CD4-positive, alpha-beta T cell (primary cell): ENCODE results near the gene VSIG4. TPM values are rescaled to one million over a fixed set of nuclear protein-coding genes. Genes with fewer than 3 reads are reported as not detected.
"Not testable (repeated sequence)": the region's sequence is repeated elsewhere in the genome, so short reads cannot be mapped to it uniquely, and the experiment has no call there.

Source experiments
- ATAC-seq: fragments of 200-7000 bp; cut with Tn5 transposase; one replicate; pipeline ENCODE4 v1.10.0; 2022; ENCODE audit warnings: mild to moderate bottlenecking; ENCODE audit not compliant: poor library complexity
- CTCF ChIA-PET: fragments of 350-600 bp; sonication (Branson Sonifier 250); formaldehyde crosslinking; loops from one replicate; lab custom pipeline; 2021; ENCODE audit warnings: antibody characterized with exemption, inconsistent platforms; lab: Charles Lee
- POLR2A ChIA-PET: fragments of 350-600 bp; sonication (Branson Sonifier 250); formaldehyde crosslinking; loops from one replicate; lab custom pipeline; 2021; ENCODE audit warnings: antibody characterized with exemption, inconsistent platforms; lab: Charles Lee
- DNase-seq, 14 experiments: peaks; one replicate each; pipeline ENCODE4 v3.0.0-alpha.2; 2013 to 2020; ENCODE audit warnings: mixed read lengths in 2 of 14
- H3K27ac ChIP-seq, 2 donors: one replicate each; pipeline versions ENCODE4 v1.5.1 to v1.7.0; 2013; ENCODE audit warnings: low read length in 2 of 2, low read depth in 1 of 2, mild to moderate bottlenecking in 1 of 2
- H3K27me3 ChIP-seq, 2 experiments: 1 replicate in 1 of 2; 2 replicates in 1 of 2; pipeline versions ENCODE4 v1.6.1 to v1.7.0; 2013; ENCODE audit warnings: low read length in 2 of 2, control low read depth in 1 of 2, mild to moderate bottlenecking in 1 of 2, moderate library complexity in 1 of 2; ENCODE audit not compliant: insufficient read depth in 2 of 2, control insufficient read depth in 1 of 2
- H3K36me3 ChIP-seq: one replicate; pipeline ENCODE4 v1.6.1; 2013; ENCODE audit warnings: low read length, control low read depth; ENCODE audit not compliant: insufficient read depth
- H3K4me1 ChIP-seq: one replicate; pipeline ENCODE4 v1.6.1; 2013; ENCODE audit warnings: low read length, control low read depth; ENCODE audit not compliant: insufficient read depth
- H3K4me3 ChIP-seq: one replicate; pipeline ENCODE4 v1.5.1; 2013; ENCODE audit warnings: mild to moderate bottlenecking, low read length, moderate library complexity
- H3K9me3 ChIP-seq, 2 experiments: 1 replicate in 1 of 2; 2 replicates in 1 of 2; pipeline versions ENCODE4 v1.6.1 to v1.7.0; 2013; ENCODE audit warnings: low read length in 2 of 2, mild to moderate bottlenecking in 2 of 2, control low read depth in 1 of 2, moderate library complexity in 1 of 2; ENCODE audit not compliant: control insufficient read depth in 1 of 2, insufficient read depth in 1 of 2
- H3K27ac Mint-ChIP-seq: one replicate; pipeline ENCODE4 v1.8.0; 2020; ENCODE audit warnings: mixed read lengths
- H3K27me3 Mint-ChIP-seq: one replicate; pipeline ENCODE4 v1.8.0; 2021; ENCODE audit warnings: mixed read lengths
- H3K36me3 Mint-ChIP-seq: one replicate; pipeline ENCODE4 v1.8.0; 2021; ENCODE audit warnings: low read depth, mixed read lengths
- H3K4me1 Mint-ChIP-seq: one replicate; pipeline ENCODE4 v1.8.0; 2021; ENCODE audit warnings: low read depth, mixed read lengths
- H3K4me3 Mint-ChIP-seq: one replicate; pipeline ENCODE4 v1.8.0; 2020; ENCODE audit warnings: mild to moderate bottlenecking, mixed read lengths
- H3K9me3 Mint-ChIP-seq: one replicate; pipeline ENCODE4 v1.8.0; 2020; ENCODE audit warnings: mixed read lengths
- CTCF ChIP-seq: fragments of 200-600 bp; IDR thresholded peaks from one replicate; pipeline ENCODE4 v1.8.0; 2022; ENCODE audit warnings: antibody characterized with exemption, mild to moderate bottlenecking
- intact Hi-C, 2 experiments: fragments of 100-400 bp; cut with DNase I in 1 of 2; cut with micrococcal nuclease in 1 of 2; formaldehyde crosslinking; loops; one replicate each; pipeline versions ENCODE4 v1.15.1 to v1.9.0; 2023 to 2025; cut with DNase I, micrococcal nuclease
- total RNA-seq, 174 experiments: library from RNA in 2 of 174; stranded (reverse) in 2 of 174; gene quantifications; one replicate each; pipeline ENCODE4 v1.2.3 and lab custom pipeline; 2021 to 2026

VSIG4 gene
- total RNA-seq, 2 experiments from 2014 or later, result 0.11 TPM; not detected in 1

- ATAC-seq (no peak), DNase-seq (no peak)
- H3K9me3 ChIP-seq, result no peaks in the 10 kb centered on the region
- Mint-ChIP-seq H3K4me3 (no peak overlapping the region), H3K27me3 (no peaks in the 10 kb centered on the region), H3K27ac (no peak overlapping the region), H3K36me3 (no peaks in the 10 kb centered on the region), H3K4me1 (peaks cover 22% of the 10 kb centered on the region), H3K9me3 (no peaks in the 10 kb centered on the region)
- ChIA-PET CTCF (no interaction called here), POLR2A (no interaction called here)
- no peak for TF ChIP-seq CTCF
- H3K4me1 ChIP-seq, result peaks cover 13% of the 10 kb centered on the region
- H3K27me3 ChIP-seq, result no peaks in the 10 kb centered on the region
- intact Hi-C loops, result no loop called here
- no peak overlapping the region for H3K4me3 ChIP-seq
- no peaks in the 10 kb centered on the region for H3K36me3 ChIP-seq
- H3K27ac ChIP-seq, result no peak overlapping the region
Measured at GRCh38 chrX:66071126-66071525, 31.2 kb upstream of the VSIG4 start.

GRCh38 chrX:66064261-66064660 is 24.4 kb upstream of the VSIG4 start:
- Mint-ChIP-seq H3K4me1 (peaks cover 43% of the 10 kb centered on the region), H3K4me3 (no peak overlapping the region), H3K36me3 (no peaks in the 10 kb centered on the region), H3K27me3 (no peaks in the 10 kb centered on the region), H3K27ac (no peak overlapping the region), H3K9me3 (no peaks in the 10 kb centered on the region)
- no peak for DNase-seq
- Histone ChIP-seq H3K27me3 (no peaks in the 10 kb centered on the region), H3K36me3 (no peaks in the 10 kb centered on the region), H3K4me1 (peaks cover 3% of the 10 kb centered on the region), H3K9me3 (no peaks in the 10 kb centered on the region), H3K4me3 (no peak overlapping the region), H3K27ac (no peak overlapping the region)
- POLR2A ChIA-PET, result no interaction called here
- intact Hi-C loops, result no loop called here
- TF ChIP-seq CTCF, result no peak
- ATAC-seq, result no peak
- CTCF ChIA-PET, result no interaction called here

- DNase-seq, H3K36me3 Mint-ChIP-seq, H3K27me3 Mint-ChIP-seq, intact Hi-C loops, H3K9me3 ChIP-seq, H3K4me1 ChIP-seq, POLR2A ChIA-PET, CTCF ChIA-PET, ATAC-seq, H3K27me3 ChIP-seq, H3K27ac Mint-ChIP-seq, H3K27ac ChIP-seq, H3K4me3 Mint-ChIP-seq, H3K4me3 ChIP-seq, H3K36me3 ChIP-seq, H3K9me3 Mint-ChIP-seq: not testable (repeated sequence)
- H3K4me1 Mint-ChIP-seq, result peaks cover 25% of the 10 kb centered on the region
Measured at GRCh38 chrX:66057019-66057418, 17.1 kb upstream of the VSIG4 start.

GRCh38 chrX:66054978-66055377 is 15.1 kb upstream of the VSIG4 start:
- ChIA-PET POLR2A (no interaction called here), CTCF (no interaction called here)
- Histone ChIP-seq H3K27ac (no peak overlapping the region), H3K4me1 (no peaks in the 10 kb centered on the region), H3K4me3 (no peak overlapping the region), H3K36me3 (no peaks in the 10 kb centered on the region), H3K9me3 (no peaks in the 10 kb centered on the region), H3K27me3 (no peaks in the 10 kb centered on the region)
- ATAC-seq, result no peak
- intact Hi-C loops, result no loop called here
- no peak for DNase-seq
- Mint-ChIP-seq H3K9me3 (no peaks in the 10 kb centered on the region), H3K27me3 (no peaks in the 10 kb centered on the region), H3K4me3 (no peak overlapping the region), H3K27ac (no peak overlapping the region), H3K36me3 (no peaks in the 10 kb centered on the region), H3K4me1 (peaks cover 5% of the 10 kb centered on the region)
- TF ChIP-seq CTCF, result no peak
